Measurements from ENCODE around the gene ZNF839. TPM values are rescaled to one million over a fixed set of nuclear protein-coding genes. Genes with fewer than 3 reads are reported as not detected.

ZNF839 gene
- total RNA-seq, 1 experiment from 2014 or later = 15.1 TPM

GRCh38 chr14:102335163-102335562 is 15.6 kb downstream of the ZNF839 start:
- Mint-ChIP-seq H3K4me3 (no peak overlapping the region), H3K4me1 (no peaks in the 10 kb centered on the region; the same call in 1 of the 2 replicates), H3K9me3 (no peaks in the 10 kb centered on the region), H3K27ac (no peak overlapping the region), H3K36me3 (peaks cover 35% of the 10 kb centered on the region), H3K27me3 (ENCODE audit: low read depth) (no peaks in the 10 kb centered on the region)
- POLR2A ChIA-PET = interaction anchor here (0.8 kb wide), 1 partner anchor 152 kb away, joined by 3 read pairs; no protein-coding TSS in a partner anchor
- no peak for TF ChIP-seq ATF3 (CRISPR knock-in tag; conservative IDR thresholded peaks at IDR 0.05)
- DNase-seq (ENCODE audit: low spot score) (no peak), ATAC-seq (no peak)
- CTCF ChIA-PET = interaction anchor here (0.9 kb wide), 1 partner anchor 21 kb away, joined by 3 read pairs; no protein-coding TSS in a partner anchor

DNA sequence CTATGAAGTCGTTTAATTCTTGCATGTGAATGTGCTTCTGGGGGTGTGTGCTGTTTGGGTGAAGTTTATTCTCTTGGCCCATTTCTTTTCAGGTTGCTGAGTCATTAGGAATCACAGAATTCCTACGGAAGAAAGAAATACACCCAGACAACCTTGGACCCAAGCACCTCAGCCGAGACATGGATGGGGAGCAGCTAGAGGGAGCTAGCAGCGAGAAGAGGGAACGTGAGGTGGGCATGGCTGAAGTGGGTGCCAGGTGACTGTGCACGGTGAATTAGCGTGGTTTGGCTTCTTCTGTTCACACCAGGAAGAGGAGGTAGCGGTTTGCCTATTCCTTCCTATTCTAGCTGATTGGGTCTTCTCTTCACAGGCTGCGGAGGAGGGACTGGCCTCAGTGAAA is 19.2 kb downstream of the ZNF839 start:
- Mint-ChIP-seq H3K27me3 (ENCODE audit: low read depth) (no peaks in the 10 kb centered on the region), H3K4me1 (no peaks in the 10 kb centered on the region; the same call in 1 of the 2 replicates), H3K27ac (peak overlapping the region; percentile 41), H3K4me3 (no peak overlapping the region), H3K36me3 (peaks cover 28% of the 10 kb centered on the region), H3K9me3 (no peaks in the 10 kb centered on the region)
- peak; percentile 67 for ATAC-seq
- TF ChIP-seq CBFB (CRISPR knock-in tag; IDR thresholded peaks at IDR 0.05; ENCODE audit: low read depth) (no peak), NR3C1 (CRISPR knock-in tag; conservative IDR thresholded peaks at IDR 0.05; ENCODE audit: low read depth) (no peak), CTCF (IDR thresholded peaks at IDR 0.05) (no peak), NFE2L1 (CRISPR knock-in tag; IDR thresholded peaks at IDR 0.05) (no peak), ZNF219 (CRISPR knock-in tag; IDR thresholded peaks at IDR 0.05; ENCODE audit: borderline replicate concordance) (no peak), TEAD1 (CRISPR knock-in tag; IDR thresholded peaks at IDR 0.05) (no peak)
- TF ChIP-seq, protein P1, sequence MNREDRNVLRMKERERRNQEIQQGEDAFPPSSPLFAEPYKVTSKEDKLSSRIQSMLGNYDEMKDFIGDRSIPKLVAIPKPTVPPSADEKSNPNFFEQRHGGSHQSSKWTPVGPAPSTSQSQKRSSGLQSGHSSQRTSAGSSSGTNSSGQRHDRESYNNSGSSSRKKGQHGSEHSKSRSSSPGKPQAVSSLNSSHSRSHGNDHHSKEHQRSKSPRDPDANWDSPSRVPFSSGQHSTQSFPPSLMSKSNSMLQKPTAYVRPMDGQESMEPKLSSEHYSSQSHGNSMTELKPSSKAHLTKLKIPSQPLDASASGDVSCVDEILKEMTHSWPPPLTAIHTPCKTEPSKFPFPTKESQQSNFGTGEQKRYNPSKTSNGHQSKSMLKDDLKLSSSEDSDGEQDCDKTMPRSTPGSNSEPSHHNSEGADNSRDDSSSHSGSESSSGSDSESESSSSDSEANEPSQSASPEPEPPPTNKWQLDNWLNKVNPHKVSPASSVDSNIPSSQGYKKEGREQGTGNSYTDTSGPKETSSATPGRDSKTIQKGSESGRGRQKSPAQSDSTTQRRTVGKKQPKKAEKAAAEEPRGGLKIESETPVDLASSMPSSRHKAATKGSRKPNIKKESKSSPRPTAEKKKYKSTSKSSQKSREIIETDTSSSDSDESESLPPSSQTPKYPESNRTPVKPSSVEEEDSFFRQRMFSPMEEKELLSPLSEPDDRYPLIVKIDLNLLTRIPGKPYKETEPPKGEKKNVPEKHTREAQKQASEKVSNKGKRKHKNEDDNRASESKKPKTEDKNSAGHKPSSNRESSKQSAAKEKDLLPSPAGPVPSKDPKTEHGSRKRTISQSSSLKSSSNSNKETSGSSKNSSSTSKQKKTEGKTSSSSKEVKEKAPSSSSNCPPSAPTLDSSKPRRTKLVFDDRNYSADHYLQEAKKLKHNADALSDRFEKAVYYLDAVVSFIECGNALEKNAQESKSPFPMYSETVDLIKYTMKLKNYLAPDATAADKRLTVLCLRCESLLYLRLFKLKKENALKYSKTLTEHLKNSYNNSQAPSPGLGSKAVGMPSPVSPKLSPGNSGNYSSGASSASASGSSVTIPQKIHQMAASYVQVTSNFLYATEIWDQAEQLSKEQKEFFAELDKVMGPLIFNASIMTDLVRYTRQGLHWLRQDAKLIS (CRISPR knock-in tag; IDR thresholded peaks at IDR 0.05; ENCODE audit: borderline replicate concordance) = no peak
- TF ChIP-seq, protein P2, sequence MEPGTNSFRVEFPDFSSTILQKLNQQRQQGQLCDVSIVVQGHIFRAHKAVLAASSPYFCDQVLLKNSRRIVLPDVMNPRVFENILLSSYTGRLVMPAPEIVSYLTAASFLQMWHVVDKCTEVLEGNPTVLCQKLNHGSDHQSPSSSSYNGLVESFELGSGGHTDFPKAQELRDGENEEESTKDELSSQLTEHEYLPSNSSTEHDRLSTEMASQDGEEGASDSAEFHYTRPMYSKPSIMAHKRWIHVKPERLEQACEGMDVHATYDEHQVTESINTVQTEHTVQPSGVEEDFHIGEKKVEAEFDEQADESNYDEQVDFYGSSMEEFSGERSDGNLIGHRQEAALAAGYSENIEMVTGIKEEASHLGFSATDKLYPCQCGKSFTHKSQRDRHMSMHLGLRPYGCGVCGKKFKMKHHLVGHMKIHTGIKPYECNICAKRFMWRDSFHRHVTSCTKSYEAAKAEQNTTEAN (CRISPR knock-in tag; IDR thresholded peaks at IDR 0.05) = no peak
- DNase-seq (ENCODE audit: low spot score) = no peak
- ChIA-PET CTCF (interaction anchor here (0.5 to 0.7 kb wide), 2 partner anchors 29 to 42 kb away, joined by 3 to 4 read pairs; no protein-coding TSS in a partner anchor), POLR2A (no interaction called here)

GRCh38 chr14:102341566-102341965 is 22.0 kb downstream of the ZNF839 start:
- H3K4me3 Mint-ChIP-seq = no peak overlapping the region
- H3K9me3 Mint-ChIP-seq = no peaks in the 10 kb centered on the region
- TF ChIP-seq NFYB (CRISPR knock-in tag; conservative IDR thresholded peaks at IDR 0.05; ENCODE audit: low read depth) (no peak), GABPB1 (CRISPR knock-in tag; IDR thresholded peaks at IDR 0.05) (no peak), IRF2 (CRISPR knock-in tag; IDR thresholded peaks at IDR 0.05; ENCODE audit: borderline replicate concordance, low read depth) (no peak), ZNF263 (CRISPR knock-in tag; IDR thresholded peaks at IDR 0.05; ENCODE audit: low read depth) (no peak), TP53 (CRISPR knock-in tag; IDR thresholded peaks at IDR 0.05) (no peak), NR3C1 (CRISPR knock-in tag; conservative IDR thresholded peaks at IDR 0.05; ENCODE audit: low read depth) (no peak), FOXK1 (CRISPR knock-in tag; IDR thresholded peaks at IDR 0.05) (no peak), MXD4 (CRISPR knock-in tag; IDR thresholded peaks at IDR 0.05; ENCODE audit: borderline replicate concordance) (no peak), ELF4 (CRISPR knock-in tag; IDR thresholded peaks at IDR 0.05; ENCODE audit: low read depth) (no peak), JAZF1 (CRISPR knock-in tag; IDR thresholded peaks at IDR 0.05) (no peak)
- TF ChIP-seq, protein P3, sequence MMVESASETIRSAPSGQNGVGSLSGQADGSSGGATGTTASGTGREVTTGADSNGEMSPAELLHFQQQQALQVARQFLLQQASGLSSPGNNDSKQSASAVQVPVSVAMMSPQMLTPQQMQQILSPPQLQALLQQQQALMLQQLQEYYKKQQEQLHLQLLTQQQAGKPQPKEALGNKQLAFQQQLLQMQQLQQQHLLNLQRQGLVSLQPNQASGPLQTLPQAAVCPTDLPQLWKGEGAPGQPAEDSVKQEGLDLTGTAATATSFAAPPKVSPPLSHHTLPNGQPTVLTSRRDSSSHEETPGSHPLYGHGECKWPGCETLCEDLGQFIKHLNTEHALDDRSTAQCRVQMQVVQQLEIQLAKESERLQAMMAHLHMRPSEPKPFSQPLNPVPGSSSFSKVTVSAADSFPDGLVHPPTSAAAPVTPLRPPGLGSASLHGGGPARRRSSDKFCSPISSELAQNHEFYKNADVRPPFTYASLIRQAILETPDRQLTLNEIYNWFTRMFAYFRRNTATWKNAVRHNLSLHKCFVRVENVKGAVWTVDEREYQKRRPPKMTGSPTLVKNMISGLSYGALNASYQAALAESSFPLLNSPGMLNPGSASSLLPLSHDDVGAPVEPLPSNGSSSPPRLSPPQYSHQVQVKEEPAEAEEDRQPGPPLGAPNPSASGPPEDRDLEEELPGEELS (CRISPR knock-in tag; IDR thresholded peaks at IDR 0.05) = no peak
- TF ChIP-seq, protein P4, sequence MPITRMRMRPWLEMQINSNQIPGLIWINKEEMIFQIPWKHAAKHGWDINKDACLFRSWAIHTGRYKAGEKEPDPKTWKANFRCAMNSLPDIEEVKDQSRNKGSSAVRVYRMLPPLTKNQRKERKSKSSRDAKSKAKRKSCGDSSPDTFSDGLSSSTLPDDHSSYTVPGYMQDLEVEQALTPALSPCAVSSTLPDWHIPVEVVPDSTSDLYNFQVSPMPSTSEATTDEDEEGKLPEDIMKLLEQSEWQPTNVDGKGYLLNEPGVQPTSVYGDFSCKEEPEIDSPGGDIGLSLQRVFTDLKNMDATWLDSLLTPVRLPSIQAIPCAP (CRISPR knock-in tag; IDR thresholded peaks at IDR 0.05) = no peak
- TF ChIP-seq, protein P5, sequence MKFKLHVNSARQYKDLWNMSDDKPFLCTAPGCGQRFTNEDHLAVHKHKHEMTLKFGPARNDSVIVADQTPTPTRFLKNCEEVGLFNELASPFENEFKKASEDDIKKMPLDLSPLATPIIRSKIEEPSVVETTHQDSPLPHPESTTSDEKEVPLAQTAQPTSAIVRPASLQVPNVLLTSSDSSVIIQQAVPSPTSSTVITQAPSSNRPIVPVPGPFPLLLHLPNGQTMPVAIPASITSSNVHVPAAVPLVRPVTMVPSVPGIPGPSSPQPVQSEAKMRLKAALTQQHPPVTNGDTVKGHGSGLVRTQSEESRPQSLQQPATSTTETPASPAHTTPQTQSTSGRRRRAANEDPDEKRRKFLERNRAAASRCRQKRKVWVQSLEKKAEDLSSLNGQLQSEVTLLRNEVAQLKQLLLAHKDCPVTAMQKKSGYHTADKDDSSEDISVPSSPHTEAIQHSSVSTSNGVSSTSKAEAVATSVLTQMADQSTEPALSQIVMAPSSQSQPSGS (CRISPR knock-in tag; IDR thresholded peaks at IDR 0.05; ENCODE audit: borderline replicate concordance, low read depth) = no peak
- no peak overlapping the region for H3K27ac Mint-ChIP-seq
- H3K27me3 Mint-ChIP-seq (ENCODE audit: low read depth) = no peaks in the 10 kb centered on the region
- ChIA-PET POLR2A (no interaction called here), CTCF (interaction anchor here (1.2 kb wide), 1 partner anchor 96 kb away, joined by 3 read pairs; no protein-coding TSS in a partner anchor)
- DNase-seq (ENCODE audit: low spot score) = no peak
- no peaks in the 10 kb centered on the region; the same call in 1 of the 2 replicates for H3K4me1 Mint-ChIP-seq
- H3K36me3 Mint-ChIP-seq = peaks cover 19% of the 10 kb centered on the region
- no peak for ATAC-seq

Data from WTC11 (cell line).